Ovary (tissue), 9 donors: ENCODE results near the gene NDOR1. TPM values are rescaled to one million over a fixed set of nuclear protein-coding genes. Genes with fewer than 3 reads are reported as not detected.

Experiments used
- DNase-seq, 5 donors: peaks; one replicate each; pipeline ENCODE4 v3.0.0-alpha.2; 2019 to 2020
- H3K27ac ChIP-seq, 2 donors: fragments of 200-600 bp; one replicate each; pipeline versions ENCODE4 v1.5.1 to v1.8.0; 2019 to 2022
- H3K27me3 ChIP-seq: fragments of 200-600 bp; one replicate; pipeline ENCODE4 v1.8.0; 2022
- H3K36me3 ChIP-seq: fragments of 200-600 bp; sonication (generic); one replicate; pipeline ENCODE4 v1.5.1; 2019
- H3K4me1 ChIP-seq: one replicate; pipeline ENCODE4 v1.8.1; 2013; ENCODE audit warnings: mild to moderate bottlenecking, moderate library complexity; ENCODE audit not compliant: insufficient read depth
- H3K4me3 ChIP-seq: fragments of 200-600 bp; sonication (generic); one replicate; pipeline ENCODE4 v1.5.1; 2017
- H3K9me3 ChIP-seq, 2 donors: fragments of 200-600 bp in 1 of 2; sonication (generic) in 1 of 2; one replicate each; pipeline versions ENCODE4 v1.5.1 to v1.8.1; 2013 to 2019; ENCODE audit warnings: mild to moderate bottlenecking in 1 of 2, moderate library complexity in 1 of 2
- CTCF ChIP-seq, 3 donors: fragments of 450-650 bp in 2 of 3; fragments of 200-600 bp in 1 of 3; IDR thresholded peaks; one replicate each; pipeline versions ENCODE4 v1.5.1 to v1.8.0; 2016 to 2022; ENCODE audit warnings: antibody characterized with exemption in 3 of 3, mild to moderate bottlenecking in 1 of 3
- EP300 ChIP-seq: sonication (generic); formaldehyde crosslinking; IDR thresholded peaks from one replicate; pipeline ENCODE4 v1.6.1; 2017; ENCODE audit warnings: antibody characterized with exemption
- POLR2A ChIP-seq: fragments of 450-650 bp; IDR thresholded peaks from one replicate; pipeline ENCODE4 v1.6.1; 2017; ENCODE audit warnings: antibody characterized with exemption, mild to moderate bottlenecking, moderate library complexity
- WGBS, 3 donors: extraction: QIAGEN DNeasy Blood & Tissue Kit in 1 of 3; methylation state at CpG; one replicate each; pipeline versions ENCODE4 v1.1.5 to v1.1.7; 2013 to 2017; 5-methylcytosine and 5-hydroxymethylcytosine counted together
- intact Hi-C, 4 donors: fragments of 100-400 bp; cut with DNase I; formaldehyde crosslinking; loops; one replicate each; pipeline versions ENCODE4 v1.11.0 to v1.15.1; 2022 to 2023
- polyA plus RNA-seq, 2 donors: library from polyadenylated mRNA; stranded (reverse); fragments of 200-250 nt in 1 of 2; fragments of 350-450 nt in 1 of 2; fragmentation: Illumina TruSeq in 1 of 2; extraction: RNeasy Lipid Tissue Mini Kit (QIAGEN cat#74804) in 1 of 2; gene quantifications; one replicate each; pipeline ENCODE4 v1.2.3, GENCODE V29; 2013 to 2014
- total RNA-seq, 7 donors: library from RNA; depleted of rRNA in 2 of 7; stranded (reverse); fragments of >200 nt in 2 of 7; fragmentation: NEBNext Ultra II Directional in 3 of 7; extraction: Animal tissue kit (Norgen Biotek cat#: 25700) in 3 of 7; gene quantifications; one replicate each; pipeline versions ENCODE4 v1.1.0 to v1.2.4, GENCODE V29; 2016 to 2023
- donor health status: DM: no; HTN: no; CAD: no; lungs with moderate emphysema.
- donor health status: DM: no; HTN: no; CAD: no.
- donor health status: Bipolar disorder and iron deficiency.
- donor health status: DM: yes; HTN: yes; CAD: no.
- donor health status: DM: no; HTN: no; CAD: no.
- donor health status: DM: yes; HTN: yes; CAD: no.

Gene NDOR1
- total and polyA plus RNA-seq, 9 donors, result 1.1 to 15.2 (median 9.0) TPM

GRCh38 chr9:137188086-137188489 is 17.4 kb upstream of the NDOR1 start:
- intact Hi-C loops, result no loop called here
- peak overlapping the region; percentile 88 to 93 for H3K27ac ChIP-seq
- H3K9me3 ChIP-seq, result no peaks in the 10 kb centered on the region
- TF ChIP-seq EP300, result no peak
- TF ChIP-seq CTCF (IDR thresholded peaks at IDR 0.05), result no peak
- no peak for TF ChIP-seq POLR2A
- WGBS, 3 donors, result 0 to 1% (median 0%) methylated on average over 30 to 31 of the region's 31 CpGs
- peaks cover 19% of the 10 kb centered on the region for H3K4me1 ChIP-seq
- H3K4me3 ChIP-seq, result peak overlapping the region; percentile 98
- no peaks in the 10 kb centered on the region for H3K27me3 ChIP-seq
- H3K36me3 ChIP-seq, result no peaks in the 10 kb centered on the region
- DNase-seq, result no peak

GRCh38 chr9:137188490-137189296 is 16.8 kb upstream of the NDOR1 start, which contains the start of the genes ANAPC2 and SSNA1:
ANAPC2 (minus strand) TSS chr9:137188560; CDS start chr9:137188532, 28 bp downstream.
SSNA1 (plus strand) TSS chr9:137188676; CDS start chr9:137188727, 51 bp downstream.
- TF ChIP-seq POLR2A (peak; percentile 82), CTCF (IDR thresholded peaks at IDR 0.05) (peak in 2 of 3 donors; percentile 27 to 46), EP300 (no peak)
- Histone ChIP-seq H3K27ac (peak within 1 kb of the TSS; percentile 88 to 93), H3K27me3 (no peaks in the 10 kb centered on the region), H3K4me3 (peak within 1 kb of the TSS; percentile 98), H3K9me3 (no peaks in the 10 kb centered on the region), H3K36me3 (no peaks in the 10 kb centered on the region), H3K4me1 (peaks cover 19% of the 10 kb centered on the region)
- DNase-seq, result peak; percentile 92 to 97 (median 96)
- WGBS, 3 donors, result 0% methylated on average over 81 to 98 of the region's 98 CpGs
- intact Hi-C loops, result no loop called here

- intact Hi-C loops, result no loop called here
- Histone ChIP-seq H3K9me3 (no peaks in the 10 kb centered on the region), H3K27me3 (no peaks in the 10 kb centered on the region), H3K36me3 (no peaks in the 10 kb centered on the region), H3K4me3 (peak overlapping the region; percentile 98), H3K27ac (peak overlapping the region; percentile 88 to 93), H3K4me1 (peaks cover 19% of the 10 kb centered on the region)
- DNase-seq, result no peak
- 23 to 31% (median 29%) methylated on average over 23 of the region's 23 CpGs for WGBS, 3 donors
- no peak for TF ChIP-seq CTCF (IDR thresholded peaks at IDR 0.05)
- no peak for TF ChIP-seq EP300
- TF ChIP-seq POLR2A, result no peak
These were observed 15.9 kb upstream of the NDOR1 start for GRCh38 chr9:137189297-137190295.

GRCh38 chr9:137190315-137190856 is 15.1 kb upstream of the NDOR1 start:
- H3K4me1 ChIP-seq, result peaks cover 19% of the 10 kb centered on the region
- no peak overlapping the region for H3K4me3 ChIP-seq
- no peaks in the 10 kb centered on the region for H3K36me3 ChIP-seq
- TF ChIP-seq EP300, result no peak
- TF ChIP-seq POLR2A, result no peak
- no peak for TF ChIP-seq CTCF (IDR thresholded peaks at IDR 0.05)
- H3K9me3 ChIP-seq, result no peaks in the 10 kb centered on the region
- intact Hi-C loops, result no loop called here
- H3K27me3 ChIP-seq, result no peaks in the 10 kb centered on the region
- DNase-seq, result no peak
- WGBS, 3 donors, result 64 to 75% (median 70%) methylated on average over 8 to 9 of the region's 9 CpGs
- no peak overlapping the region for H3K27ac ChIP-seq
